Measurements from ENCODE around the gene DACT2. TPM values are rescaled to one million over a fixed set of nuclear protein-coding genes. Genes with fewer than 3 reads are reported as not detected.

Gene DACT2
- total and polyA plus RNA-seq, 2 of the 8 experiments (the other 6 are each of a cell fraction or from before 2014, with no cell fraction given): 2.9 to 3.1 TPM

- H3K27ac ChIP-seq (ENCODE audit: low read depth, low read length): no peak overlapping the region
- H3K56ac ChIP-seq (replicated peaks; ENCODE audit: insufficient read length, low read depth, low read length): no peak overlapping the region
- no peaks in the 10 kb centered on the region for H3K79me2 ChIP-seq (ENCODE audit: control insufficient read depth in 1 of 2, insufficient read depth in 2 of 2, low read length in 2 of 2)
- H2BK20ac ChIP-seq (ENCODE audit: low read length): no peak overlapping the region
- DNase-seq (ENCODE audit: low read depth in 1 of 2, low spot score in 2 of 2) (no peak), FAIRE-seq (no peak)
- no peak overlapping the region for H3K18ac ChIP-seq (ENCODE audit: extremely low read depth, low read length)
- no peaks in the 10 kb centered on the region for H3K9me3 ChIP-seq (ENCODE audit: insufficient read depth in 2 of 2, low read depth in 1 of 2, low read length in 1 of 2)
- H2BK120ac ChIP-seq (replicated peaks; ENCODE audit: low read depth, low read length): no peak overlapping the region
- no peak overlapping the region for H3K9ac ChIP-seq (replicated peaks in 1 of 4; ENCODE audit: extremely low read depth in 1 of 4, low read depth in 3 of 4, low read length in 3 of 4)
- no peak overlapping the region for H3K4me3 ChIP-seq (ENCODE audit: extremely low read depth in 1 of 4, insufficient read depth in 2 of 4, low read depth in 3 of 4, low read length in 4 of 4)
- no peaks in the 10 kb centered on the region for H3K79me1 ChIP-seq (ENCODE audit: low read depth, low read length)
- no peaks in the 10 kb centered on the region for H3K27me3 ChIP-seq (replicated peaks in 1 of 4; ENCODE audit: control insufficient read depth in 3 of 4, extremely low read depth in 1 of 4, insufficient read depth in 3 of 4, low read length in 3 of 4)
- H3K23ac ChIP-seq (ENCODE audit: insufficient read length): no peak overlapping the region
- no peak overlapping the region for H2BK5ac ChIP-seq (ENCODE audit: low read depth, low read length)
- H3K23me2 ChIP-seq (ENCODE audit: low read depth, low read length): no peaks in the 10 kb centered on the region
- no peak for TF ChIP-seq GABPA (IDR thresholded peaks at IDR 0.05; ENCODE audit: borderline replicate concordance, insufficient read depth, low read length)
- TF ChIP-seq CBX8 (IDR thresholded peaks at IDR 0.05; ENCODE audit: borderline replicate concordance, low read depth, low read length): no peak
- TF ChIP-seq FOSL1 (IDR thresholded peaks at IDR 0.05; ENCODE audit: insufficient read depth, low read depth, low read length): no peak
- no peak for TF ChIP-seq ATF3 (IDR thresholded peaks at IDR 0.05; ENCODE audit: insufficient read depth, low read depth, low read length)
- TF ChIP-seq EZH2 (IDR thresholded peaks at IDR 0.05; ENCODE audit: low read depth, low read length, severe bottlenecking): no peak
- TF ChIP-seq POU5F1 (IDR thresholded peaks at IDR 0.05; ENCODE audit: low read depth, low read length): no peak
- TF ChIP-seq SP4 (IDR thresholded peaks at IDR 0.05; ENCODE audit: low read length): no peak
- no peak for TF ChIP-seq JUN (IDR thresholded peaks at IDR 0.05; ENCODE audit: low read depth, low read length)
- TF ChIP-seq CEBPB (IDR thresholded peaks at IDR 0.05; ENCODE audit: low read depth, low read length): no peak
- TF ChIP-seq RBBP5 (IDR thresholded peaks at IDR 0.05; ENCODE audit: borderline replicate concordance, low read depth, low read length): no peak
- no peak for TF ChIP-seq HDAC2 (IDR thresholded peaks at IDR 0.05; ENCODE audit: borderline replicate concordance in 1 of 2, low read depth in 2 of 2, low read length in 2 of 2)
- no peak for TF ChIP-seq SIN3A (conservative IDR thresholded peaks at IDR 0.05 in 1 of 2, IDR thresholded peaks at IDR 0.05 in 1 of 2; ENCODE audit: low read depth in 1 of 2, low read length in 2 of 2)
- H2AFZ ChIP-seq (ENCODE audit: low read length): no peak overlapping the region
- H3K4me2 ChIP-seq (ENCODE audit: insufficient read depth in 1 of 2, low read depth in 2 of 2, low read length in 2 of 2): no peak overlapping the region
- ChIA-PET POLR2A (ENCODE audit: partially characterized antibody) (no interaction called here), CTCF (ENCODE audit: partially characterized antibody) (interaction anchor here (1.4 kb wide), 1 partner anchor 158 kb away, joined by 3 read pairs; no protein-coding TSS in a partner anchor)
- no peak overlapping the region for H2BK15ac ChIP-seq (ENCODE audit: low read length)
- H3K4ac ChIP-seq (replicated peaks; ENCODE audit: insufficient read length, low read depth, low read length): no peak overlapping the region
- H2BK12ac ChIP-seq (ENCODE audit: low read depth, low read length): no peak overlapping the region
- H2AK5ac ChIP-seq (ENCODE audit: low read depth, low read length): no peak overlapping the region
- H3K36me3 ChIP-seq (ENCODE audit: control insufficient read depth in 2 of 4, insufficient read depth in 4 of 4, low read length in 3 of 4): no peaks in the 10 kb centered on the region
- no peak overlapping the region for H4K91ac ChIP-seq (replicated peaks; ENCODE audit: insufficient read length, low read length)
- H4K8ac ChIP-seq (ENCODE audit: extremely low read depth, insufficient read depth, low read length): no peak overlapping the region
- no peak overlapping the region for H3K14ac ChIP-seq (ENCODE audit: insufficient read length)
- WGBS, 2 experiments (ENCODE audit: extremely low coverage in 1 of 2, insufficient coverage in 1 of 2, insufficient read length in 1 of 2, insufficient replicate concordance in 2 of 2, low coverage in 1 of 2, low lambda C conversion rate in 2 of 2, missing lambda C conversion rate in 1 of 2): 88% methylated on average over 5 of the region's 5 CpGs; no CpG with 5 or more reads in 1 of the 2 experiments
- no peaks in the 10 kb centered on the region for H4K20me1 ChIP-seq (replicated peaks in 1 of 2; ENCODE audit: control insufficient read depth in 1 of 2, insufficient read depth in 2 of 2, low read length in 2 of 2)
- H3K4me1 ChIP-seq (replicated peaks in 1 of 4; ENCODE audit: control insufficient read depth in 3 of 4, insufficient read depth in 4 of 4, low read length in 3 of 4): no peaks in the 10 kb centered on the region
- H4K5ac ChIP-seq (ENCODE audit: insufficient read length, low read depth, low read length): no peak overlapping the region
Measured at GRCh38 chr6:168352096-168352495, 32.5 kb upstream of the DACT2 start.
